OCI-LY3 (cell line): Measurements from ENCODE around the gene MYH9.

Experiments used
- H2AFZ ChIP-seq: fragments of 200-600, 300-600 bp; shearing (Covaris generic); 2 replicates; pipeline ENCODE4 v1.6.0; 2014; ENCODE audit warnings: antibody characterized with exemption, low read depth, low read length
- H3K27ac ChIP-seq: fragments of 200-600, 300-600 bp; sonication (generic); 2 replicates; pipeline ENCODE4 v1.5.1; 2014; ENCODE audit warnings: mild to moderate bottlenecking, low read length, moderate library complexity, mixed read lengths
- H3K27me3 ChIP-seq: fragments of 200-600, 300-600 bp; sonication (generic); 2 replicates; pipeline ENCODE4 v1.6.1; 2014; ENCODE audit warnings: low read depth, low read length, mixed read lengths
- H3K36me3 ChIP-seq: fragments of 200-600, 300-600 bp; sonication (generic); replicated peaks from 2 replicates; pipeline ENCODE3; 2014; ENCODE audit warnings: low read depth, low read length, mixed read lengths
- H3K4me1 ChIP-seq: fragments of 300-600, 200-600 bp; sonication (generic); 2 replicates; pipeline ENCODE4 v1.6.1; 2014; ENCODE audit warnings: low read length, mixed read lengths
- H3K4me2 ChIP-seq: fragments of 200-600, 300-600 bp; sonication (generic); 2 replicates; pipeline ENCODE4 v1.6.1; 2014; ENCODE audit warnings: low read length, mixed read lengths
- H3K4me3 ChIP-seq: fragments of 300-600, 200-600 bp; sonication (generic); 2 replicates; pipeline ENCODE4 v1.5.1; 2014; ENCODE audit warnings: antibody characterized with exemption, mild to moderate bottlenecking, low read length, moderate library complexity
- H3K79me2 ChIP-seq: fragments of 300-600, 200-600 bp; shearing (Covaris generic); 2 replicates; pipeline ENCODE4 v1.6.1; 2014; ENCODE audit warnings: mild to moderate bottlenecking, low read length, mixed read lengths
- H3K9ac ChIP-seq: fragments of 300-600, 200-600 bp; shearing (Covaris generic); 2 replicates; pipeline ENCODE4 v1.6.0; 2014; ENCODE audit warnings: mild to moderate bottlenecking, low read length, moderate library complexity
- H3K9me3 ChIP-seq: fragments of 200-600, 300-600 bp; shearing (Covaris generic); 2 replicates; pipeline ENCODE4 v1.6.1; 2014; ENCODE audit warnings: low read length, mixed read lengths; ENCODE audit not compliant: insufficient read depth
- H4K20me1 ChIP-seq: fragments of 200-600, 300-600 bp; sonication (generic); 2 replicates; pipeline ENCODE4 v1.6.1; 2016; ENCODE audit warnings: low read length, mixed read lengths; ENCODE audit not compliant: insufficient read depth
- EZH2phosphoT487 ChIP-seq: fragments of 200-600 bp; shearing (Covaris generic); IDR thresholded peaks from 2 replicates; pipeline ENCODE4 v1.6.1; 2018; ENCODE audit warnings: antibody characterized with exemption, mixed run types, low read depth
- TF ChIP-seq, protein P1 (sequence below): fragments of 200-600, 300-600 bp; sonication (generic); IDR thresholded peaks from 2 replicates; pipeline ENCODE4 v1.5.1; 2014; ENCODE audit warnings: antibody characterized with exemption, low read length, low read depth

Gene MYH9

DNA sequence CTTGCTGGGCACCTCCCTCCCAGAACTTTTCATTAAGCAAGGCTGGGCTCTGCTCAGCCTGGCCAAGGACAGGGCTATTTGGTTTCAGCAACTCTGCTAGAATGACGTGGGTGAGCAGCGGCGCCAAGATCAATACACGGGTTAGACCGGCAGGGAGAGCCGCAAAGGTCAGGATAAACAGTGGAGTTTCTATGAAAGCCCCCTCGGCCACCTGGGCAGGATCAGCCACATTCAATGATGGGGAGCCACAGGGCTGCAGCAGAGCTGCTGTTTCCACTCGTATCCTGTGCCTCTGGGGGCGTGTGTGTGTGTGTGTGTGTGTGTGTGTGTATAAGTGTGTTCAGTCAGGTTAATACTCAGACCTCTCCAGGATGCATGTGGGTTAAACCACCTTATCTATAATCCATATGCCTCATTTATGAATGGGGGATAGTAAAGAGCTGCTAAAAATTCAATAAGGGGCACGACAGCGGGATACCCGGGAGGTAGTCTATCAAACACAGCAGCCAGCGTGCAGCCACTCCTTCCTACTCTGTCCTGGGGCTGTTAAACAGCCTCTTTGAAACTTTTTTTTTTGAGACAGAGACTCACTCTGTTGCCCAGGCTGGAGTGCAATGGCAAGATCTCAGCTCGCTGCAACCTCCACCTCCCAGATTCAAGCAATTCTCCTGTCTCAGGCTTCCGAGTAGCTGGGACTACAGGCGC lies 34.8 kb downstream of the MYH9 start:
- Histone ChIP-seq H4K20me1 (peaks cover 89% of the 10 kb centered on the region), H3K79me2 (peaks cover 99% of the 10 kb centered on the region), H3K27me3 (no peaks in the 10 kb centered on the region), H3K9me3 (no peaks in the 10 kb centered on the region), H2AFZ (no peak overlapping the region), H3K4me1 (peaks cover 23% of the 10 kb centered on the region), H3K4me2 (no peak overlapping the region), H3K36me3 (peaks cover 41% of the 10 kb centered on the region), H3K4me3 (no peak overlapping the region), H3K27ac (no peak overlapping the region), H3K9ac (no peak overlapping the region)
- TF ChIP-seq, protein P1, sequence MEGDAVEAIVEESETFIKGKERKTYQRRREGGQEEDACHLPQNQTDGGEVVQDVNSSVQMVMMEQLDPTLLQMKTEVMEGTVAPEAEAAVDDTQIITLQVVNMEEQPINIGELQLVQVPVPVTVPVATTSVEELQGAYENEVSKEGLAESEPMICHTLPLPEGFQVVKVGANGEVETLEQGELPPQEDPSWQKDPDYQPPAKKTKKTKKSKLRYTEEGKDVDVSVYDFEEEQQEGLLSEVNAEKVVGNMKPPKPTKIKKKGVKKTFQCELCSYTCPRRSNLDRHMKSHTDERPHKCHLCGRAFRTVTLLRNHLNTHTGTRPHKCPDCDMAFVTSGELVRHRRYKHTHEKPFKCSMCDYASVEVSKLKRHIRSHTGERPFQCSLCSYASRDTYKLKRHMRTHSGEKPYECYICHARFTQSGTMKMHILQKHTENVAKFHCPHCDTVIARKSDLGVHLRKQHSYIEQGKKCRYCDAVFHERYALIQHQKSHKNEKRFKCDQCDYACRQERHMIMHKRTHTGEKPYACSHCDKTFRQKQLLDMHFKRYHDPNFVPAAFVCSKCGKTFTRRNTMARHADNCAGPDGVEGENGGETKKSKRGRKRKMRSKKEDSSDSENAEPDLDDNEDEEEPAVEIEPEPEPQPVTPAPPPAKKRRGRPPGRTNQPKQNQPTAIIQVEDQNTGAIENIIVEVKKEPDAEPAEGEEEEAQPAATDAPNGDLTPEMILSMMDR = no peak

GRCh38 chr22:36351921-36352802 lies 35.6 kb downstream of the MYH9 start:
- H2AFZ ChIP-seq = no peak overlapping the region
- no peak overlapping the region for H3K4me2 ChIP-seq
- H3K9me3 ChIP-seq = no peaks in the 10 kb centered on the region
- H3K27ac ChIP-seq = no peak overlapping the region
- peaks cover 15% of the 10 kb centered on the region; the same call in 1 of the 2 replicates for H3K4me1 ChIP-seq
- H3K27me3 ChIP-seq = no peaks in the 10 kb centered on the region
- H3K79me2 ChIP-seq = peaks cover 97% of the 10 kb centered on the region
- no peak overlapping the region for H3K4me3 ChIP-seq
- TF ChIP-seq EZH2phosphoT487 = no peak
- TF ChIP-seq, protein P1 = no peak
- H4K20me1 ChIP-seq = peaks cover 87% of the 10 kb centered on the region
- H3K36me3 ChIP-seq = peaks cover 39% of the 10 kb centered on the region
- H3K9ac ChIP-seq = no peak overlapping the region

DNA sequence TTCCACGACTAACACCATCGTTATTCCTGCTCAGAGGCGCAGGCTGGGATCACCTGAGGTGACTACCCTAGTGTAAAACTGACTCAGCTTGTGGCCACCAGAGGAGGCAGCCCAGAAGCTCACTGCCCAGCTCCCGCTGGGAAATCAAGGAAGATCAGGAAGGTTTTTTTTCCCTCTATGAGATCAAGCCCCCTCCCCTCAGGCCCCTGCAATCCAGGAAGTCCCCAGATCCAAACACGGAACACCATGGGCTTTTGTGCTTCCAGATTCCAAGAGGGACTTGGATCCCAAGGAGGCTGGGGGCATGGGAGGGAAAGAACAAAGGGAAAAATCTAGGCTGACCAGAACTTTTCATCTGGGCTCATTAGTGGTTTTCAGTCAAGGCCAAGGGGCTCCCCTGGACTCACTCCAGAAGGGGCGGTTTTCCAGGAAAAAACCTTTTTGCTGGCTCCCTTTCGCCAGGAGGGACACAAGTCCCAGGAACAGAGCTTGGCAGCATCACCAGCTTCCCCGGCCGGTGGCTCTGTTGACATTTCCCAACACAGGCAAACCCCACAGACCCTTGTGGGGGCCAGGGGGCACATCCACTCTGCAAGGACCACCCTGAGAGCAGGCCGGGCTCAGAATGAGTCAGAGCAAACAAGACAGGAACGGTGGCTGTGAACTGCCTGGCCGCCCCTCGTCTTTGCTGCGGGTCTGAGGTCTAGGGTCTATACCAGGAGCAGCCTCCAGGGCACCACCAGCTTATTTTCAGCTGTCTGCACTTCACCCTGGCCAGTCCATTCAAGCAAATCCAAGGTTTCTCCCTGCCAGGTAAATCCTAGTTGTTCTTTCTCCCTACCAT lies 36.8 kb downstream of the MYH9 start:
- no peaks in the 10 kb centered on the region for H3K27me3 ChIP-seq
- no peak overlapping the region for H3K27ac ChIP-seq
- H3K79me2 ChIP-seq = peaks cover 97% of the 10 kb centered on the region
- H3K4me1 ChIP-seq = peaks cover 9% of the 10 kb centered on the region; the same call in 1 of the 2 replicates
- TF ChIP-seq, protein P1 = no peak
- TF ChIP-seq EZH2phosphoT487 = no peak
- peaks cover 42% of the 10 kb centered on the region for H3K36me3 ChIP-seq
- no peaks in the 10 kb centered on the region for H3K9me3 ChIP-seq
- H4K20me1 ChIP-seq = peaks cover 90% of the 10 kb centered on the region
- no peak overlapping the region for H3K4me3 ChIP-seq
- no peak overlapping the region for H3K9ac ChIP-seq
- no peak overlapping the region for H2AFZ ChIP-seq
- no peak overlapping the region for H3K4me2 ChIP-seq
